Lung microvascular endothelial cell (primary cell): ENCODE results near the gene MAP3K8. TPM values are rescaled to one million over a fixed set of nuclear protein-coding genes. Genes with fewer than 3 reads are reported as not detected.
"Not testable (repeated sequence)": the region's sequence is repeated elsewhere in the genome, so short reads cannot be mapped to it uniquely, and the experiment has no call there.

Source experiments
- DNase-seq, 2 donors: peaks; one replicate each; pipeline versions ENCODE4 v3.0.0 to v3.0.0-alpha.2; 2010; ENCODE audit warnings: low read depth in 2 of 2
- total RNA-seq: library from RNA; depleted of rRNA; stranded (reverse); fragments of >200 nt; gene quantifications from 2 replicates; pipeline ENCODE4 v1.2.1, GENCODE V29; 2014

Gene MAP3K8
- total RNA-seq, 1 donor from 2014 or later: 5.0 TPM

DNA sequence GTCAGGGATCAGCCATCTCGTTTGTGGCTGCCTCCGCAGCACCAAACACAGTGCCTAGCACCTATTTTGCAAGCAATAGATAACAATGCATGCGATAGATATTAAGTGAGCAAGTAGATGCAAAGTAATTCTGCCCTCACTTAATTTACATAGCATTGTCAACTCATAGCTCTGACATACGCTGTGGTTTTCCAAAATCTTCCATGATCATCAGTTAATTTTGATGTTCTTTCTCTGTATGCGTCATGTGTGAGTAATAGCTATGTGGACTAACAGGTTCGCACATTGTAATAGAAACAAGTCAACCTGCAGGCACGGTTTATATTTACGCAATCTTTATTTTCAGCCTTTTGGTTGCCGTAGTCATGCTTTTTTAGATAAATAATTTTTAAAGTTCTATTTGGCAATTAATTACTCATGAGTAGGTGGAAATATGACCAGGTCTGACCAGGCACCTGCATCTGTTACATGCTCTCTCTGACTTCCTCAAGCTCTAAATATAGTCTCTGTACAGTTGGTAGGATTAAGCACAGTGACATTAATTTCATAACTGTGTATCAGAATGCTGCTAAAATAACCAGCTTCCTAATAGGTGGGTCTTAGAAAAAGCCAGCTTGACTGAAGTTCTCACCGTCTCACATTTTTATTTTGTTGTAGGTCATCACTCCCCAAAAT is 13.3 kb downstream of the MAP3K8 start:
- no peak for DNase-seq

- DNase-seq: no peak
Measured at GRCh38 chr10:30448092-30448491, 14.1 kb downstream of the MAP3K8 start.

DNA sequence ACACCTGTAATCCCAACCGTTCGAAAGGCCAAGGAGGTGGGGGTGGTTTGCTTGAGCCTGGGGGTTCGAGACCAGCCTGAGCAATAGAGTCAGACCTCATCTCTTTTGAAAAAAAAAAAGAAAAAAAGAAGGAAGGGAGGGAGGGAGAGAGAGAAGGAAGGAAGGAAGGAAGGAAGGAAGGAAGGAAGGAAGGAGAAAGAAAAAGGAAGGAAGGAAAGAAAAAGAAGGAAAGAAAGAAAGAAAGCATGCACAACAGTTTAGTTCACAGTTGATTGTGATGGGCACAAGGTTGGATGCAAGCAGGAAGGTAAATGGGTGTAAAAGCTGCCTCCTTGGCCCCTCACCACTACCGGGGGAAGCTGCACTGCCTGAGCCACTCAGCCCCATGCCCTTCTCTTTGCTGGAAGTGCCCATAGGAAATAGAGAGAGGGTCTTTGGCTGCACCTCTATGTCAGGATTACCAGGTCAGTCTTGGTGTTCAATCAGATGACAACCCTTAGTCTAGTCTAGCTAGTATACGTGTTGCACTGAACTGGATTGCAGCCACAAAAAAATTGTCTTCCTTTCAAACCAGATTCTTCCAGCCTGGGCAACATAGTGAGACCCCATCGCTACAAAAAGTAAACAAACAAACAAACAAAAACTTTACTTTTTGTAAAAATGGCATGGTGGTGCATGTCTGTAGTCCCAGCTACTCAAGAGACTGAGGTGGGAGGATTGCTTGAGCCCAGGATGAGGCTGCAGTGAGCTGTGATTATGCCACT is 20.0 kb downstream of the MAP3K8 start:
- DNase-seq: no peak

DNA sequence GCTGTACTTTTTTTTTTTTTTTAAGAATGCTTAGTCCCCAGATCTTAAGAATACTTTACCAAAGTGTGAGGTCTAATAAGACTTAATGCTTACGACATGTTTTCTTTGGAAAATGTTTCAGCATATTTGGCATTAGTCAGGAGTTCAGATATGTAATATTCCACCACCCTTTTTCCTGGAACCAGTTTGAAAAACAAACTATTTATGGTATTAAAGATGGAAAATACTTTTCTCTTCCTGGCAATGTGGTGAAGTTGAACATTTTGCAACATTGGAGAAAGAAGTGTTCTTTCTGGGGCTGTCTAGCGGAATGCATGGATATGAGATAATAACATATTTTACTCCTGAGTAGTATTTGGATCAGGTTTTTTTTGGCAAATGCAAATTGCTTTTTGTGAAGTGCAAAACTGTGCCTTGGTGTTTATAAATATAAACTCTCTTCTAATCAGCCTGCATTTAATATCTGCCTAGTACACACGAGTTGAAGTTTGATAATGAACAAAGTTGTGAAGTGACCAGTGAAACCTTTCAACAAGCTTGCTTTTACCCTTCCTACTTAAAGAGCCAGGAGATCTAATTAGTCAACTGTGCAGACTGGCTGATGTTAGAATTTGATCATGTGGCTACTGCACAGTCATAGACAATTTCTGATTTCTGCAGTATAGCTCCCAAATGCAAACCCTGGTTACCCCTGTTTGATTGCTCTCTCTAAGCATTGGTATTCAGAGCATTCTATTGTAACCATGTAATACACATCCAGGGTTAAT is 20.9 kb downstream of the MAP3K8 start:
- peak; percentile 37 to 74 for DNase-seq

DNA sequence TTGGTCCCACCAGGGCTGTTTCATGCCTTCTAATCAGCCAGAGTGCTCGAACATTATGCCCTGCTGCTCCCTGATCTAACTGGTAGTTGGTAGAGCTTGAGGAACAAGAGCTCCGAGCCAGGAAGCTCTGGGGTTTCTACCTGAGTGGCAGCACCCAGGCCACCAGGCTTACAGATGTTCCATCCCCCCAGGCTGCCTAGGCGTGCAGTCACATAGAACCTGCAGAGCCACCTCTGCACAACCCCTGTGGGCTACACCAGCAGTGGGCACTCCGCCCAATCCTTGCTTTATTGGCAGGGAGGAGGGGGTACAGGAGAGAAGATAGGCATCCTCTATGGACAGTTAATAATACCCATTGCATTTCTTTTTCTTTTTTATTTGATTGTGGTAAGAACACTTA is 21.8 kb downstream of the MAP3K8 start:
- DNase-seq: no peak

- peak; percentile 23 to 34 for DNase-seq
Measured at GRCh38 chr10:30456266-30456665, 22.3 kb downstream of the MAP3K8 start.

DNA sequence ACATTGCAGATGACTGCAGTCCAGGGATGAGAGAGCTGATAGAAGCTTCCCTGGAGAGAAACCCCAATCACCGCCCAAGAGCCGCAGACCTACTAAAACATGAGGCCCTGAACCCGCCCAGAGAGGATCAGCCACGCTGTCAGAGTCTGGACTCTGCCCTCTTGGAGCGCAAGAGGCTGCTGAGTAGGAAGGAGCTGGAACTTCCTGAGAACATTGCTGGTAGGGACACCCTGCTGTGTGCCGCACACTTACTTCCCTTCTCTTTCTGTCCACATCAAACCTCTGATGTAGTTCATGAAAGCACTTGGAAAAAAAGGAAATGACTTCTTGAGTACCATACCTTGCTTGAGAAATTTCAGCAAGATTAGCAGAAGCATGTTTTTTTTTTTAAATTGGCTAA is 25.3 kb downstream of the MAP3K8 start:
- DNase-seq: no peak

GRCh38 chr10:30460121-30460520 is 26.1 kb downstream of the MAP3K8 start:
- DNase-seq: no peak

GRCh38 chr10:30462513-30462912 is 28.5 kb downstream of the MAP3K8 start:
- DNase-seq: no peak

DNA sequence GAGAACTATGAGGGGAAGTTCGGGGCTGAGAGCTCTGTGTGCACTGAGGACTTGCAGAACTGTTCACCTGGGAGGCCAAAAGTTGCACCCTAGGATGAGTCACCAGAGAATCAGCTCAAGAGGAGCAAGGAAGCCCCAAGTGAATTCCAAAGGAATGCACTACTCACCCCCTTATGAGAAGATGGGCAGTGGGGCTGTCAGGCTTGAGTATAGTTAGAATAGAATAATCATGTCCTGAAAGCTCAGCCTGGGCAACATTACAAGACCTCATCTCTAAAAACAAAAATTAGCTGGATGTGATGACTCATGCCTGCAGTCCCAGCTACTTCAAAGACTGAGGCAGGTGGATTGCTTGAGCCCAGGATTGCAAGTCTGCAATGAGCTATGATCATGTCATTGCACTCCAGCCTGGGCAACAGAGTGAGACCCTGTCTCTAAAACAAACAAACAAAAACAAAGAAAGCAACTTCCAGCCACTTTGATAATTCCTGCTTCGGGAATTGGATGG is 30.0 kb downstream of the MAP3K8 start:
- DNase-seq: no peak

GRCh38 chr10:30464675-30465074 is 30.7 kb downstream of the MAP3K8 start:
- no peak for DNase-seq

DNA sequence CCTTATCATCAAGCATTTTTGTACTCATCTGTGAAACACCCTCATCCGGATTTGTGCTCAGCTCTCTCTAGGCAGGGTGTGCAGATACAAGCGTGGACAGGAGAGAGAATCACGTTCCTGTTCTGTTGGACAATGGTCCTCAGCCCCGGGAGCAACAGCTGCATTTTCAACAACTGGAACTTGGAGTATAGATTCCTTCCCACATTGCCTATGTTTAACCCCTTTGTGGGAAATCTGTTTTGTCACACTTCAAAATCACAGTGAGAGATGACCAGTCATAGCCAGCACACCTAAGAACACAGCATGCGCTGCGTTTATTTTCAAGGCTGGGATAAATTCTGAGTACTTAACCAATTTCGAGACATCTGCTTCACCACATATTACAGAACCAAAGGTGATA is 32.5 kb downstream of the MAP3K8 start:
- no peak for DNase-seq

GRCh38 chr10:30467651-30468338 is 33.8 kb downstream of the MAP3K8 start:
- no peak for DNase-seq

DNA sequence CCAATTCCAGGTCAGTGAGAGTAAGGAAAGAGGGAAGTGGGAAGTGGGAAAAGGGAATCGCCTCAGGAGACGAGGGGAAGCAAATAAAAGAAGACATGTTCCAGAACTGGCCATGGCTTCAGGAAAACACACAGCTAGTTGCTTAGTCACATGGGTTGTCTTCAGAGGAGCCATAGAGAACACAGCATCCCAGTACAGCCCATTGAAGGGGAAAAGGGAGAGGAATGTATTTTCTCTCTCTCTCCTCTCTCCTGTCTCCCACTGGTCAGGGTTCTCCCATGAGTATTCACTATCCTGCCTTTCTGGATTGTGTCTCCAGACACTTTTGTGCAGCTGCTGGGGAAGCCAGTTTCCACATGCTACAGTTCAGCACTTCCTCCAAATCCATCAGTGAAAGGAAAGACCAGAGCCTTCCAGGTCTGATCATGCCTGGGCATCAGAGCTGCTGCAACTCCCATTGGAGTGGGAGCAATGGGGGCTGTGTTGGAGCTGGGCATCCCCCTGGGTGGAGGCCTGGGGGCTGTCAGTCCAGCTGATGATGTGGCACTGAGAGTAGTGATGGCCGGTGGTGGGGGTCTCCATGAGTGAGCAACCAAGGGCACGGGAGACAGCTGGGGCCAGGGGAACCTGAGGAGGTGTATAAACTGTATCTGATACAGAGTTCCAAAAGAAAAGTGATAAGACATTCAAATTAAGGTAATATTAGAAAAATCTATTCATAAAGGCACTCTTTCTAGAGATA is 38.6 kb downstream of the MAP3K8 start:
- no peak for DNase-seq

GRCh38 chr10:30475515-30475914 is 41.5 kb downstream of the MAP3K8 start:
- not testable (repeated sequence) for DNase-seq

DNA sequence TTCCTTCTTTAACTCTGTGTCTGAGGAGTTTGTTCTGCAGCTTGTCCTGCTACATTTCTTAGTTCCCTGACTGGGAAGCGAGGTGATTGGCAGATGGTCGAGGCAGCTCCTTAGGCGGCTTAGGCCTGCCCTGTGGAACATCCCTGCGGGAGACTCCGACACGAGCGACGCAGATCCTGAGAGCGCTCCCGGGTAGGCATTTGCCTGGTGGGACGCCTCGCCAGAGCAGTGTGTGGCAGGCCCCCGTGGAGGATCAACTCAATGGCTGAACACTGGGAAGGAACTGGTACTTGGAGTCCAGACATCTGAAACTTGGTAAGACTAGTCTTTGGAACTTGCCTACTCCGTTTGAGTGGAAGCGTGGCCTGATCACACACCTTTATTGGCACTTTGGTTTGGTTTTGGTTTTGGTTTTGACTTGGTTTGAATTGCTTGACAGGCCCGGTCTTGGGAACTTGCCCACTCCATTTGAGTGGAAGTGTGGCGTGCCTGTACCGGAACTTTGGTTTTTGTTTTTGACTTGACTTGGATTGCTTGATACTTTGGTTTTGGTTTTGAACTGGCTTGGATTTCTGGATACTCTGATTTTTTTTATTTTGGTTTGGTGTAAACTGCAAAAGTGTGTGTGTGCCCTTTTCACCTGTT is 42.6 kb downstream of the MAP3K8 start:
- DNase-seq: no peak

GRCh38 chr10:30479513-30479912 is 45.5 kb downstream of the MAP3K8 start:
- DNase-seq: not testable (repeated sequence)

DNA sequence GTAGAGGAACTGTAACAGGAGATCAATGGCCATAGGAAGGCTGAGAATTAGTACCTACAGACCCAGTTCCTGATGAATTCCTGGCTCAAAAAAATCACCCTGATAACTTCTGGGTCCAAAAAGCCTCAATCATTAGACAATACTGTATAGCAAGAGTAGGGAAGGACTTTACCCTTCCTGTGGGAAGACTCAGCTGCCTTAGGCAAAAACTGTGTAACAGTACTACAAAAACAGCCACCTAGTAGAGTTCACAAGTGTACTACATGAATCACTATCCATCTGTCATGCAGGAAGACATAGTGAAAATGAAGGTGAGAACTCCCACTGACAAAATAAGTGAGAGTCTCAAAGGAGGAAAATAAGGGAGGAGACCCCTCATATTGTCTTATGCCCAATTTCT is 47.6 kb downstream of the MAP3K8 start:
- no peak for DNase-seq

DNA sequence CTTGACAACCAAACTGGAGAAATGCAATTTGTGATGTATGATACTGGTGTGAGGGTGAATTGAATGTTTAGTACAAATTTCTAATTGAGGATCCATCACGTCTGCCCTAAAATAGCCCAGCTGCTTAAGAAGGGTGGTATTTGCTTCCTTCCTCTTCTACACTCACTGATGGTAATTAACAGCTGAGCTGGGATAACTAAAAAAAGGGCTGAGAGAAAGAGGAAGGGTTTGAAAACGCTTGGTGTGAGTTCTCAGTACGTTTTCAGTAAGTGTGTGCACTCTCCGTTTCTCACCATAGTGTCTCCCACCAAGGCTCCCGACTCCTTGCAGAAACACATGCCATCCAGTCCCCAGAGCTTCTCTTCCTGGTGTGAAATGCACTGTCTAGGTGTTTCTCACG is 54.3 kb downstream of the MAP3K8 start:
- DNase-seq: no peak

GRCh38 chr10:30489346-30489745 is 55.4 kb downstream of the MAP3K8 start:
- DNase-seq: no peak
